SJSA1 (cell line): Measurements from ENCODE around the gene AP1M2. TPM values are rescaled to one million over a fixed set of nuclear protein-coding genes. Genes with fewer than 3 reads are reported as not detected.

Source experiments
- DNase-seq, 2 experiments: peaks; one replicate each; pipeline ENCODE4 v3.0.0-alpha.2; 2015 to 2020; ENCODE audit warnings: low spot score in 2 of 2, low read depth in 1 of 2
- H3K27ac ChIP-seq: fragments of 250-450 bp; sonication (Bioruptor Pico); 2 replicates; pipeline ENCODE4 v1.5.1; 2020; ENCODE audit warnings: mild to moderate bottlenecking, moderate library complexity
- H3K27me3 ChIP-seq: fragments of 250-450 bp; sonication (Bioruptor Pico); replicated peaks from 2 replicates; pipeline ENCODE4 v1.5.1; 2020; ENCODE audit warnings: mild to moderate bottlenecking, moderate library complexity
- H3K36me3 ChIP-seq: fragments of 250-450 bp; sonication (Bioruptor Pico); 2 replicates; pipeline ENCODE4 v1.5.1; 2020; ENCODE audit warnings: mild to moderate bottlenecking
- H3K4me1 ChIP-seq: fragments of 250-450 bp; sonication (Bioruptor Pico); replicated peaks from 2 replicates; pipeline ENCODE4 v1.6.1; 2021; ENCODE audit warnings: mild to moderate bottlenecking
- H3K4me3 ChIP-seq: fragments of 250-450 bp; sonication (Bioruptor Pico); 2 replicates; pipeline ENCODE4 v1.5.1; 2020; ENCODE audit warnings: mild to moderate bottlenecking
- H3K9me3 ChIP-seq: fragments of 250-450 bp; sonication (Bioruptor Pico); replicated peaks from 2 replicates; pipeline ENCODE4 v1.5.1; 2020; ENCODE audit warnings: mild to moderate bottlenecking
- total RNA-seq: library from RNA; depleted of rRNA; stranded (reverse); fragments of >200 nt; shearing (Covaris generic); gene quantifications from 2 replicates; pipeline ENCODE4 v1.2.3, GENCODE V29; 2014

AP1M2 gene
- total RNA-seq, 1 experiment from 2014 or later, result 9.9 TPM

- Histone ChIP-seq H3K4me1 (peaks cover 20% of the 10 kb centered on the region), H3K9me3 (no peaks in the 10 kb centered on the region), H3K27me3 (no peaks in the 10 kb centered on the region), H3K36me3 (peaks cover 7% of the 10 kb centered on the region; the same call in 1 of the 2 replicates), H3K27ac (no peak overlapping the region), H3K4me3 (no peak overlapping the region)
- no peak for DNase-seq
These were observed 25.5 kb upstream of the AP1M2 start for GRCh38 chr19:10612499-10613119.

DNA sequence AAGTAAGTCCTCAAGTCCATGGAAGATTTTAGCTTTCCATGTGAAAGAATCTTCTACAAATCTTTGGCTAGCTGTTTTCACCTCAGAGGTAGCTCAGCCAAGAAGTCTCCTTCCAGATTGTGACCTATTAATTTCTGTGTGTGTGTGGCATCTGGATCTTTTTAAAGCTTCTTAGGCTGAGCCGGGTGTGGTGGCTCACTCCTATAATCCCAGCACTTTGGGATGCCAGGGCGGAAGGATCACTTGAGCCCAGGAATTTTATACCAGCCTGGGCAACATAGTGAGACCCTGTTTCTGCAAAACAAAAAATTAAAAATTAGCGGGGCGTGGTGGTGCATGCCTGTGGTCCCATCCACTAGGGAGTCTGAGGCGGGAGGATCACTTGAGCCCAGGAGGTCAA, 24.8 kb upstream of the AP1M2 start:
- Histone ChIP-seq H3K4me1 (peaks cover 13% of the 10 kb centered on the region), H3K36me3 (peaks cover 7% of the 10 kb centered on the region; the same call in 1 of the 2 replicates), H3K9me3 (no peaks in the 10 kb centered on the region), H3K4me3 (no peak overlapping the region), H3K27me3 (no peaks in the 10 kb centered on the region), H3K27ac (no peak overlapping the region)
- no peak for DNase-seq

GRCh38 chr19:10604460-10604980, 17.4 kb upstream of the AP1M2 start:
- Histone ChIP-seq H3K9me3 (no peaks in the 10 kb centered on the region), H3K27ac (peak overlapping the region; percentile 87), H3K4me1 (peaks cover 23% of the 10 kb centered on the region), H3K27me3 (no peaks in the 10 kb centered on the region), H3K4me3 (no peak overlapping the region), H3K36me3 (peaks cover 7% of the 10 kb centered on the region)
- no peak for DNase-seq

DNA sequence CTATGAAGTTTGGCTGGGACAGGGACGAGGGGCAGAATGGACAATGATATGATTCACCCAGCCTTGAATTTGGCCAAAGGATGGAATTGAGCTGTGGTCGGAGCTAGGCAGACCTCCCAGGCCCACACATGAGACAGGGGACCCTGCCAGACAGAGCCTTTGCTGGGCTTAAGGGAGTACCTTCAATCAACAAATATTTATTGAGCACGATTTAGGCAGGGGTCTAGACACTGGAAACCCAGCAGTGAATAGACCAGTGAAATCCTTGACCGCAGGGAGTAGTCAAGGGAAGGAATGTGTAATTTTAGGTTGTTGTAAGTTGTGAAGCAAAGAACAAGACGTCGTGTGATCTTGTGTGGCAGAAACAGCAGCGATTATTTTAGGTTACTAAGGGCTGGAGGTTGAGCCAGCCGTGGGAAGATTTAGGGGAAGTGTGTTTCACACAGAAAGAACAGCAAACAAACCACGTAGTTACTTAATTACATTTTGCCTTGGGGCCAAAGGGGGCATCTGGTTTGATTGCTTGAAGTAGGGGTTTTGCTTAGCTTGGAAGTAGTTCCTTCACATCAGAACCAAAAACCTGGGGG, 16.9 kb upstream of the AP1M2 start:
- Histone ChIP-seq H3K36me3 (peaks cover 7% of the 10 kb centered on the region), H3K4me3 (peak overlapping the region; percentile 96), H3K27ac (peak overlapping the region; percentile 87), H3K9me3 (no peaks in the 10 kb centered on the region), H3K27me3 (no peaks in the 10 kb centered on the region), H3K4me1 (peaks cover 23% of the 10 kb centered on the region)
- DNase-seq, result peak; percentile 60 to 80

- Histone ChIP-seq H3K4me1 (peaks cover 23% of the 10 kb centered on the region), H3K4me3 (peak overlapping the region; percentile 96), H3K9me3 (no peaks in the 10 kb centered on the region), H3K27ac (peak overlapping the region; percentile 87), H3K27me3 (no peaks in the 10 kb centered on the region; the same call in 1 of the 2 replicates), H3K36me3 (peaks cover 7% of the 10 kb centered on the region)
- peak; percentile 57 to 58 for DNase-seq
These were observed 16.2 kb upstream of the AP1M2 start for GRCh38 chr19:10603084-10603872.

DNA sequence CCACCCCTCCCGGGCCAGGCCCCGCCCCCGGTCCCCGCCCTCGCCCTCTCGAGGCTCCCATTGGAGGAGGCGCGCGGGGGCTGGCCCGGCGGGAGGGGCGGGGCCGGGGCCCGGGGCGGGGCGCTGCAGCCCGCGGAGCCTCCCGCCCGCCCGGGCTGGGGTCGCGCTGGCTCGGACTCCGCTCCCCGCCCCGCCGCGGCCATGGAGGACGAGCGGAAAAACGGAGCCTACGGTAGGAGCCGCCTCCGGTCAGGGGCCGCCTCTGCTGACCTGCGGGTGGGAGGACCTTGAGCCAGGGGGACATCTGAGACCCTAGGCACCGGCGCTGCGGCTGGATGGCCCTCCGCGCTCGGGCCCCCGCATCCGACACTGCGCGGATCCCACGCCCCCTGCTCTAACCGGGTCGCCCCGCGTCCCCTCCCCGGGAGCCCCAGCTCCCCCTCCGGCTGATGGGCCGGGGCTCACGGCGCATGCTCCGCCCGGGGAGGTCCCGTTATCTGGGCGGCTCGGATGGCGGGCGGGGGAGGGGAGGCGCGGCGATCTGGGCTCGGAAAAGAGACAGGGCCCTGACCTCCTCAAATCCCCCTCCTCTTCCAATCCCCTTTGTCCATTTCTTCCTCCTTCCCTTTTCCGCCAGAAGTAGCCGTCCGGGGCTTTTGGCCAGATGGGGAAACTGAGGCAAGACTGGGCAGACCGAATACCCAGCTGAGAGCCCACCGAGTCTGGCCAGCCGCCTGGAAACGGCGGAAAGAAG, 15.4 kb upstream of the AP1M2 start:
- H3K27ac ChIP-seq, result peak overlapping the region; percentile 87
- no peaks in the 10 kb centered on the region for H3K9me3 ChIP-seq
- H3K4me3 ChIP-seq, result peak overlapping the region; percentile 96
- H3K4me1 ChIP-seq, result peaks cover 23% of the 10 kb centered on the region
- no peaks in the 10 kb centered on the region; the same call in 1 of the 2 replicates for H3K27me3 ChIP-seq
- peak; percentile 60 to 83 for DNase-seq
- peaks cover 7% of the 10 kb centered on the region for H3K36me3 ChIP-seq

- Histone ChIP-seq H3K4me3 (peak overlapping the region; percentile 96), H3K27me3 (no peaks in the 10 kb centered on the region; the same call in 1 of the 2 replicates), H3K9me3 (no peaks in the 10 kb centered on the region), H3K27ac (no peak overlapping the region), H3K36me3 (peaks cover 7% of the 10 kb centered on the region), H3K4me1 (peaks cover 23% of the 10 kb centered on the region)
- peak in 1 of 2 experiments; percentile 24 for DNase-seq
These were observed 14.9 kb upstream of the AP1M2 start for GRCh38 chr19:10601999-10602329.

DNA sequence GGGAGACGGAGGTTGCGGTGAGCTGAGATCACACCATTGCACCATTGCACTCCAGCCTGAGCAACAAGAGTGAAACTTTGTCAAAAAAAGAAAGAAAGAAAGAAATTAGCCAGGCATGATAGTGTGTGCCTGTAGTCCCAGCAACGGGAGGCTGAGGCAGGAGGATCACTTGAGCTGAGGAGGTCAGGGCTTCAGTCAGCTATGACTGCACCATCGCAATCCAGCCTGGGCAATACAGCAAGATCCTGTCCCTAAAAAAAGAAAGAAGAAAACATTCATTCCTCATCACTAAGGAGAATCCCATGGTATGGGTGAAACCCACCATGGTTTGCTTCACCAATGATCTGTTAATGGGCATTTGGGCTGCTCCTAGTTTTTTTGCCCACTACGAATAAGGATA, 13.0 kb upstream of the AP1M2 start:
- no peaks in the 10 kb centered on the region; the same call in 1 of the 2 replicates for H3K27me3 ChIP-seq
- H3K36me3 ChIP-seq, result peaks cover 7% of the 10 kb centered on the region
- no peaks in the 10 kb centered on the region for H3K9me3 ChIP-seq
- no peak overlapping the region for H3K27ac ChIP-seq
- no peak for DNase-seq
- H3K4me1 ChIP-seq, result peaks cover 23% of the 10 kb centered on the region
- H3K4me3 ChIP-seq, result no peak overlapping the region

GRCh38 chr19:10593820-10594637, 6.9 kb upstream of the AP1M2 start:
- Histone ChIP-seq H3K9me3 (no peaks in the 10 kb centered on the region), H3K36me3 (no peaks in the 10 kb centered on the region), H3K27ac (no peak overlapping the region), H3K4me1 (no peaks in the 10 kb centered on the region), H3K4me3 (no peak overlapping the region), H3K27me3 (no peaks in the 10 kb centered on the region; the same call in 1 of the 2 replicates)
- no peak for DNase-seq

GRCh38 chr19:10593148-10593547, 6.0 kb upstream of the AP1M2 start:
- H3K36me3 ChIP-seq, result no peaks in the 10 kb centered on the region
- no peak overlapping the region for H3K4me3 ChIP-seq
- peaks cover 4% of the 10 kb centered on the region; the same call in 1 of the 2 replicates for H3K27me3 ChIP-seq
- no peak overlapping the region for H3K27ac ChIP-seq
- DNase-seq, result no peak
- no peaks in the 10 kb centered on the region for H3K4me1 ChIP-seq
- H3K9me3 ChIP-seq, result no peaks in the 10 kb centered on the region

GRCh38 chr19:10587839-10588150, 683 bp upstream of the AP1M2 start:
- Histone ChIP-seq H3K27me3 (peaks cover 20% of the 10 kb centered on the region), H3K27ac (no peak overlapping the region), H3K36me3 (no peaks in the 10 kb centered on the region), H3K4me3 (no peak overlapping the region), H3K9me3 (no peaks in the 10 kb centered on the region), H3K4me1 (no peaks in the 10 kb centered on the region)
- DNase-seq, result no peak

DNA sequence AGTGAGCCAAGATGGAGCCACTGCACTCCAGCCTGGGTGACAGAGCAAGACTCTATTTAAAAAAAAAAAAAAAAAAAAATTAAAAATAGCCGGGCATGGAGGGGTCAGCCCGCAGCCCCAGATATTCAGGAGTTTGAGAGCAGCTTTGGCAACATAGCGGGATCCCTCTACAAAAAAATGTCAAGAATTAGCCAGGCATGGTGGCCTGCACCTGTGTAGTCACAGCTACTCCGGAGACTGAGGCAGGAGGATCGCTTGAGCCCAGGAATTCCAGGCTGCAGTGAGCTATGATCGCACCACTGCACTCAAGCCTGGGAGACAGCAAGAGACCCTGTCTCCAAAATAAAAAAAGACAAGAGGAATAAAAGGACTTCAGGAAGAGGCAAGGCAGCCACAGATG, 716 bp downstream of the AP1M2 start:
- DNase-seq, result no peak
- Histone ChIP-seq H3K27ac (no peak overlapping the region), H3K4me1 (peaks cover under 1% of the 10 kb centered on the region; the same call in 1 of the 2 replicates), H3K36me3 (no peaks in the 10 kb centered on the region), H3K27me3 (peaks cover 20% of the 10 kb centered on the region), H3K9me3 (no peaks in the 10 kb centered on the region), H3K4me3 (no peak overlapping the region)
